Right cardiac atrium (tissue), 5 donors: ENCODE data around the gene FGFRL1. TPM values are rescaled to one million over a fixed set of nuclear protein-coding genes. Genes with fewer than 3 reads are reported as not detected.
"Not testable (repeated sequence)": the region's sequence is repeated elsewhere in the genome, so short reads cannot be mapped to it uniquely, and the experiment has no call there.

Source experiments
- ATAC-seq, 2 donors: fragments of 200-7000 bp; cut with Tn5 transposase; one replicate each; pipeline versions ENCODE4 v1.8.0 to v1.9.1; 2020; ENCODE audit warnings: moderate library complexity in 2 of 2, mild to moderate bottlenecking in 1 of 2
- DNase-seq, 3 donors: peaks; one replicate each; pipeline ENCODE4 v3.0.0-alpha.2; 2020
- H3K27ac ChIP-seq: one replicate; pipeline ENCODE4 v1.5.1; 2013; ENCODE audit warnings: mild to moderate bottlenecking, low read length, control low read depth, moderate library complexity
- H3K27me3 ChIP-seq: one replicate; pipeline ENCODE4 v1.6.1; 2013; ENCODE audit not compliant: control insufficient read depth, insufficient read depth
- H3K4me1 ChIP-seq: one replicate; pipeline ENCODE4 v1.6.1; 2013; ENCODE audit warnings: low read length; ENCODE audit not compliant: control insufficient read depth, insufficient read depth
- H3K4me3 ChIP-seq: one replicate; pipeline ENCODE4 v1.5.1; 2013; ENCODE audit warnings: low read length, control low read depth
- H3K9me3 ChIP-seq: one replicate; pipeline ENCODE4 v1.6.1; 2013; ENCODE audit warnings: low read length; ENCODE audit not compliant: control insufficient read depth
- WGBS: extraction: QIAGEN DNeasy Blood & Tissue Kit; methylation state at CpG from one replicate; pipeline ENCODE4 v1.1.7; 2013; 5-methylcytosine and 5-hydroxymethylcytosine counted together
- intact Hi-C, 4 donors: fragments of 100-400 bp; cut with DNase I; formaldehyde crosslinking; loops; one replicate each; pipeline versions ENCODE4 v1.11.0 to v1.14.0; 2022 to 2023
- polyA plus RNA-seq: library from polyadenylated mRNA; stranded (reverse); fragments of 200-250 nt; gene quantifications from one replicate; pipeline ENCODE4 v1.2.3, GENCODE V29; 2013
- total RNA-seq, 4 donors: library from RNA; stranded (reverse); fragmentation: NEBNext Ultra II Directional; extraction: Animal tissue kit (Norgen Biotek cat#: 25700); gene quantifications; one replicate each; pipeline ENCODE4 v1.2.1, GENCODE V29; 2021
- donor health status: healthy with polysubstance abuse.
- donor health status: DM: no; HTN: yes; CAD: no.
- donor health status: DM: no; HTN: no; CAD: no.
- donor health status: DM: no; HTN: yes; CAD: no; lungs with severe emphysema.
- donor health status: DM: yes; HTN: yes; CAD: no.

FGFRL1 gene
- total and polyA plus RNA-seq, 5 donors: 17.4 to 21.7 (median 19.2) TPM

DNA sequence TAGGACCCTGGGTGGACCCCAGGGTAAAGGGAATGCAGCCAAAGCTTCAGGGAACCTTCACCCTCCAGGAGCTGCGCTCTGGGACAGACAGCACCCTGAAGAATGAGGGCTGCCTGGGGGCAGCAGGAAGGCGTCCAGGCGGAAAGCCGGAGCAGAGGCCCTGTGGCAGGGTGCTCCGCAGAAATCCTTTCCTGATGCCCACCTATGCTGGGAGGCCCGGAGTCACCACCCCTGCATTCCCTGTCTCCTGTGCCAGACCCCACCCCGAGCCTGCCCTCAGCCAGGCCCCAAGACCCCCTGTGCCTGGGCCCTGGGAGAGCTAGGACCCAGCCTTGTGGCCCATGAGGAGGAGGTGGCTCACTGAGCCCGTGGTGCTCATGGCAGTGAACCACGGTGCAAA, 36.8 kb upstream of the FGFRL1 start:
- H3K9me3 ChIP-seq: no peaks in the 10 kb centered on the region
- ATAC-seq (no peak), DNase-seq (peak in 2 of 3 donors; percentile 47 to 52)
- H3K27ac ChIP-seq: no peak overlapping the region
- 95% methylated on average over 9 of the region's 9 CpGs for WGBS
- no peak overlapping the region for H3K4me3 ChIP-seq
- H3K4me1 ChIP-seq: peaks cover 3% of the 10 kb centered on the region
- intact Hi-C loops: no loop called here
- H3K27me3 ChIP-seq: no peaks in the 10 kb centered on the region

GRCh38 chr4:976016-976415, 35.4 kb upstream of the FGFRL1 start:
- H3K4me3 ChIP-seq, H3K4me1 ChIP-seq, intact Hi-C loops, H3K27ac ChIP-seq, H3K9me3 ChIP-seq, H3K27me3 ChIP-seq, ATAC-seq: not testable (repeated sequence)
- peak in 1 of 3 donors; percentile 13 for DNase-seq
- WGBS: 96% methylated on average over 23 of the region's 25 CpGs

- intact Hi-C loops: no loop called here
- Histone ChIP-seq H3K27me3 (no peaks in the 10 kb centered on the region), H3K9me3 (no peaks in the 10 kb centered on the region), H3K27ac (no peak overlapping the region), H3K4me1 (no peaks in the 10 kb centered on the region), H3K4me3 (no peak overlapping the region)
- ATAC-seq: peak in 1 of 2 donors; percentile 27
- peak in 1 of 3 donors; percentile 54 for DNase-seq
- 52% methylated on average over 20 of the region's 20 CpGs for WGBS
These were observed 32.3 kb upstream of the FGFRL1 start for GRCh38 chr4:978957-979701.

DNA sequence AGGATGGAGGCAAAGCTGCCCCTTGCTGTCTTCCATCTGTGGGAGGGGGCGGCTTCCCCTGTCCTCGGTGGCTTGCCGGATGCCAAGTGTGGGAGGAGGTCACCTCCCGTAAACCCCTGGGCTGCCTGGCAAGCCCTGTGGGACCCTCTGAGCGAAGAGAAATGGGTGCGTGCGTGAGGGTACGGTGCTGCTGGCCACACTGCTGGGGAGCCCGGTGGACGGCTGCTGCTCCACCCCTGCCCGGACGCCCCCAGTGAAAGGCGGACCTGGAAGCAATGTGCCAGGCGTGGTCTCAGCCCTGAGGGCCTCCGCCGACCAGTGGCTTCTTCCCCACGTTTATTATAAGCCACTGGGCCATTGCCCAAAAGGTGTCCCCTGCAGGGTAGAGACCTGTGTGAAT, 29.1 kb upstream of the FGFRL1 start:
- H3K9me3 ChIP-seq: no peaks in the 10 kb centered on the region
- H3K4me3 ChIP-seq: no peak overlapping the region
- WGBS: 92% methylated on average over 17 of the region's 17 CpGs
- DNase-seq (peak in 2 of 3 donors; percentile 35 to 50), ATAC-seq (no peak)
- no peaks in the 10 kb centered on the region for H3K27me3 ChIP-seq
- no peak overlapping the region for H3K27ac ChIP-seq
- intact Hi-C loops: loop anchor here in 1 of 4 donors (10.0 kb wide), 1 partner anchor 227 kb away; no protein-coding TSS in a partner anchor
- H3K4me1 ChIP-seq: no peaks in the 10 kb centered on the region

DNA sequence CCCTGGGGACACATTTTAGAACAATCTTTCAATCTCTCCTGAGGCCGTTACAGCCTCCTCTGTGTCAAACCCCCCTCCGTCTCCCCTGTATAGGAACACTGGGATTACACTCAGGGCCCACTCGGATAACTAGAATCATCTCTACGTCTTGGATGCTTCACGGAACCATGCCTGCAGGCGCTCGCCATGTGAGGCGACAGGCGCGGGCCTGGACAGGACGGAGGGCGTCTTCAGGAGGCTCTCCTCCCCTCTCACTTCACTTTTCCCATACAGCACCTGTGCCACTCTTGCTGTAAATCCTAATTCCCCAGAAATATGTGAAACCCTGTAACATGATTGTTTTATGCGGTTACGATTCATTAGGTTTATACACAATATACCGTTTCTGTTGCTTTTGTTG, 28.6 kb upstream of the FGFRL1 start:
- WGBS: 95% methylated on average over 15 of the region's 15 CpGs
- no peak for ATAC-seq

DNA sequence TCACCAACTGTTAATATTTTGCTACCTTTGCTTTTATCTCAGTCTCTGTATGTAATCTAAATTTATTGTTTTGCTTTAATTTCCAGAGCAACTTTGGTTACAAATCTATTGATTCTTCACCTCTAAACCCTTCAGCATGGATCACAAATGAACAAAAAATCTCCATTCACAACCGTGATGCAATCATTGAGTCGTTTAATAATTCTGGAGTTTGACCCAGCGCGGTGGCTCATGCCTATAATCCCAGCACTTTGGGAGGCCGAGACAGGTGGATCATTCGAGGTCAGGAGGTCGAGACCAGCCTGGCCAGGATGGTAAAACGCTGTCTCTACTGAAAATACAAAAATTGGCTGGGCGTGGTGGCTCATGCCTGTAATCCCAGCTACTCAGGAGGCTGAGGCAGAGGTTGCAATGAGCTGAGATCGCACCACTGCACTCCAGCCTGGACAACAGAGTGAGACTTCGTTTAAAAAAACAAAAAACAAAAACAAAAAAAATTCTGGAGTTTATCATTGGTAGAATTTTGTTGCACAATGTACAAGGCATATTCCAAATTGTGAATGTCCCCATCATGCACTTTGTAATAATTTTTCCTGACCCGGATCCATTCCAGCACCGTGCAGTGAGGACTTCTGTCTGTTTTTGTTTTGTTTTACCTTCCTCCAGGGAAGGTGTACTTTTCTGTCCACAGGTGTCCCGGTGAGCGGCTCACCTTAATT, 26.9 kb upstream of the FGFRL1 start:
- H3K9me3 ChIP-seq: no peaks in the 10 kb centered on the region
- ATAC-seq (no peak), DNase-seq (peak in 1 of 3 donors; percentile 13)
- no peak overlapping the region for H3K27ac ChIP-seq
- intact Hi-C loops: loop anchor here in 1 of 4 donors (10.0 kb wide), 1 partner anchor 230 kb away; no protein-coding TSS in a partner anchor
- H3K4me3 ChIP-seq: peak overlapping the region; percentile 7
- no peaks in the 10 kb centered on the region for H3K27me3 ChIP-seq
- 83% methylated on average over 15 of the region's 15 CpGs for WGBS
- H3K4me1 ChIP-seq: no peaks in the 10 kb centered on the region

More for the DNA sequence above, 28.6 kb upstream of the FGFRL1 start:
- no peaks in the 10 kb centered on the region for H3K27me3 ChIP-seq
- intact Hi-C loops: loop anchor here in 1 of 4 donors (10.0 kb wide), 1 partner anchor 228 kb away; no protein-coding TSS in a partner anchor
- H3K27ac ChIP-seq: no peak overlapping the region
- peak in 1 of 3 donors; percentile 16 for DNase-seq
- no peaks in the 10 kb centered on the region for H3K4me1 ChIP-seq
- H3K4me3 ChIP-seq: no peak overlapping the region
- H3K9me3 ChIP-seq: no peaks in the 10 kb centered on the region

DNA sequence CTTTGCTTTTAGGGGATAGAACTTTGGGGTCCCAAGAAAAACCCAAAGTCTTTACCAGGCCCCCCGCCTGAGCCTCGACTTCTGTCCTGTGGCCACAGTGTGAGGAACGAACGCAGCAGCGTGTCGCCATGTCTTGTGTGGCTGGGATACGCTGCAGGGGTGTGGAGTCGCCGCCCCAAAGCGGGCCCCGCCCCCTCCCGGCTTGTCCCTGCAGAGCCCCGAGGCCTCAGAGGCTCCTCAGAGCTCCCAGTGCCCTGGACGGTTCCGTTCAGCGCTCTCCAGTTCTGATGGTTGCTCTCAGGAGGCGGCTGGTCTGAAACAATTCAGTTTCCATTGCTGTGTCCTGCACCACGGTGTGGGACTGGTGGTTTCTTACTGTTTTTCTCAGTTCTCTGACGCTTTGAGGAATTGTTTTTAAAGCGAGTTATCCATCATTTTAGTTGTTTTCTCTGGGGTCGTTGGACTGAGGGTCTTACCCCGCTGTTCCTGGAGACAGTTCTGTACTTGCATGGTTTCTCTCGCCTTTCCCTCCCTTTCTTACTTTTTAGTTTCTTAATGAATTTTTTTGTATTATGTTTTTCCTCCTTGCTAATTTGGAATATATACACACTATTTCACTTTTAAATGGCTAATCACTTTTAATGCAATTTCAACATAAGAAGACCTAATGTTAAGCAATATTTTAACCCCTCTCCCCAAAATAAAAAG, 26.1 kb upstream of the FGFRL1 start:
- peak overlapping the region; percentile 7 for H3K4me3 ChIP-seq
- WGBS: 48% methylated on average over 23 of the region's 23 CpGs
- intact Hi-C loops: loop anchor here in 1 of 4 donors (10.0 kb wide), 1 partner anchor 230 kb away; no protein-coding TSS in a partner anchor
- H3K9me3 ChIP-seq: no peaks in the 10 kb centered on the region
- peak; percentile 75 to 93 (median 92) for DNase-seq
- H3K4me1 ChIP-seq: no peaks in the 10 kb centered on the region
- H3K27ac ChIP-seq: no peak overlapping the region
- peak; percentile 78 to 80 for ATAC-seq
- no peaks in the 10 kb centered on the region for H3K27me3 ChIP-seq

DNA sequence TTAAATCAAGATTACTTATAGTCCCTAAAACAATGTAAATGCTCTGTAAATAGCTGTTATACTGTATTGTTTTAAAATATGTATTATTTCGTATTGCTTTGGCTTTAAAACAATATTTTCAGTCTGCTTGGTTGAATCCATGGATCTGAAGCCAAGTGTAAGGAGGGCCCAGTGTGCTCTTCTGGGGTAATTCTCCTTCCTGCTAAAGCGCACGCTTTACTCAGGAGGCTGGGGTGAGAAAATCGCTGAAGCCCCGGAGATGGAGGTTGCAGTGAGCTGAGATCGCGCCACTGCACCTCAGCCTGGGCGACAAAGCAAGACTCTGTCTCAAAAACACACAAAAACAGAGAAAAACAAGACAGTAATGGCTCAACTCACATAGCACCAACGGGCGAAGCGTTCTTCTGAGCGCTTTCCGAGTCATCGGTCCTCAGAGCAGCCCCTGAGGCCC, 25.0 kb upstream of the FGFRL1 start:
- Histone ChIP-seq H3K4me3 (peak overlapping the region; percentile 74), H3K9me3 (no peaks in the 10 kb centered on the region), H3K27me3 (no peaks in the 10 kb centered on the region), H3K4me1 (no peaks in the 10 kb centered on the region), H3K27ac (no peak overlapping the region)
- WGBS: 3% methylated on average over 14 of the region's 14 CpGs
- intact Hi-C loops: loop anchor here in 1 of 4 donors (10.0 kb wide), 1 partner anchor 232 kb away; no protein-coding TSS in a partner anchor
- ATAC-seq (peak in 1 of 2 donors; percentile 1), DNase-seq (no peak)

DNA sequence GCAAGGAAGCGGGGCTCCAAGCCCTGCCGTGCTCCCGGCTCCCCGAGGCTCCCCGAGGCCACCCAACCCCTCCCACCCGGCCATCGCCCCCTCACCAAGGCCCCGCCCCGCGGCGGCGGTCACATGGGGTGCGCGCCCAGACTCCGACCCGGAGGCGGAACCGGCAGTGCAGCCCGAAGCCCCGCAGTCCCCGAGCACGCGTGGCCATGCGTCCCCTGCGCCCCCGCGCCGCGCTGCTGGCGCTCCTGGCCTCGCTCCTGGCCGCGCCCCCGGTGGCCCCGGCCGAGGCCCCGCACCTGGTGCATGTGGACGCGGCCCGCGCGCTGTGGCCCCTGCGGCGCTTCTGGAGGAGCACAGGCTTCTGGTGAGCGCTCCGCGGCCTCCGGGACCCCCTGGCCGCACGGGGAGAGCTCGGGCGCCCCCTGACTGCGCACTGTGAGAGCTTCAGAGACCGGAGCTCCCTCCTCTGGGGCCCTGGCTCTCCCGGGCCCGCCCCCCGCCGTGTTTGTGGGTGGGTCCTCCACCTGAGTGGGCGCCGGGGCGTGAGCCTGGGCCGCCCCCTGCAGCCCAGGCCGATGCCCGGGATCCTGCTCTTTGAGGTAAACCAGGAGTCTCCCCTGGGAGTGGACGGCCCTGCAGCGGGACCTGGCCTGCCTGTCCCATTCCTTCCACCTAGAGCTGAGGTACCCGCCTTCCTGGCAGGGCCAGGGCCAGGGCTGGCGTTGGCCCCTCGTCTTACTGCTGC, 24.4 kb upstream of the FGFRL1 start, which contains the start of gene IDUA:
Gene IDUA, plus strand, starts transcription at position 166 of the 745 bp plus-strand sequence. Its CDS starts 41 bp downstream, at position 207.
- WGBS: 1% methylated on average over 69 of the region's 69 CpGs
- ATAC-seq (peak; percentile 87 to 90), DNase-seq (peak; percentile 82 to 94 (median 94))
- H3K27me3 ChIP-seq: no peaks in the 10 kb centered on the region
- peak within 1 kb of the TSS; percentile 74 for H3K4me3 ChIP-seq
- H3K27ac ChIP-seq: no peak within 1 kb of the TSS
- H3K9me3 ChIP-seq: no peaks in the 10 kb centered on the region
- H3K4me1 ChIP-seq: no peaks in the 10 kb centered on the region
- intact Hi-C loops: loop anchor here in 1 of 4 donors (10.0 kb wide), 1 partner anchor 232 kb away; no protein-coding TSS in a partner anchor
